ENCODE results near the gene MTUS2.

MTUS2 gene

DNA sequence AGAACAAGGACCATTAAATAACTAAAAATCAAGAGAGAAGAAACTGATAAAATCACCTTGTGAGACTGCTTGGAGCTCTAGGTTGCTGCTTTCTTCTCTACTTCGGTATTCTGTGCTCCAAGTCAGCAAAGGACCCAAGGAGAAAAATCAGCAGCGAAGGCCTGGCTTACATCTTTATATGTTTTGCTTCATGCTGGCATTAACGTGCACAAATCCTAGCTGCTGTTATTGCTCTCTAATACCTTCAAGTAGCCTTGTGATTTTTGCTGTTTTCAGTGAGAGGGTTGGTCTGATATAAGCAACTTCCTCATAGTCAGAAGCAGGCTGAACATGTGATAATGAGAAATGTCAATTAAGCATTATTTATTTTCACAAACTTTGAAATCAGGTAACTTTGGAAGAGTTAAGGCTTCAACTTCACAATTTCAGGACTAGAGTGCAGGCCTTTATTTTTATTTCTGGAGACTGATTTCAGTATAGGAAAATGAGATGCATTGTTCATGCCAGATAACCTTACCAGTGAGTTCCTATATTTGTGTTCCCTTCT, 410.2 kb downstream of the MTUS2 start:
- DNase-seq (ENCODE audit: low read depth) = no peak

- no peak for DNase-seq (ENCODE audit: low read depth)
Measured at GRCh38 chr13:29239653-29240525, 419.8 kb downstream of the MTUS2 start.

- no peak for DNase-seq (ENCODE audit: low read depth)
Measured at GRCh38 chr13:29254626-29255370, 434.7 kb downstream of the MTUS2 start.

DNA sequence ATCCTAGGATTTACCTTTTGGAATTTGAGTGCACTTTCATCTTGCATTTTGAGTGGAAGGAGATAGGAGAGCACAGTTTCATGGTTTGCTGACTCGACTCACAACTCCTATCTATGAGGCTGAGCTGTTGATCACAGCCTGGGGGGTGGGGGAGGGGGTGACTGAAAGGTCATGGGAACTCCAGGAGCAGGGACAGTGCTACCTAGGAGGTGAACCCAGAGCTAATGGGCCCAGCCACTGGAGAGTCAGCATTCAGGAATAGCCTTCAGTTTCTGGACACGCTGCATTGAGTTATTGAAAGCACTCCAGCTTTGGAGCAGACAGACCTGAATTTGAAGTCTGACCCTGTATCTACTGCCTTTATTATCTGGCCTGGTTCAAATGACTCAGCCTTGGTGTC, 435.4 kb downstream of the MTUS2 start:
- no peak for DNase-seq (ENCODE audit: low read depth)

DNA sequence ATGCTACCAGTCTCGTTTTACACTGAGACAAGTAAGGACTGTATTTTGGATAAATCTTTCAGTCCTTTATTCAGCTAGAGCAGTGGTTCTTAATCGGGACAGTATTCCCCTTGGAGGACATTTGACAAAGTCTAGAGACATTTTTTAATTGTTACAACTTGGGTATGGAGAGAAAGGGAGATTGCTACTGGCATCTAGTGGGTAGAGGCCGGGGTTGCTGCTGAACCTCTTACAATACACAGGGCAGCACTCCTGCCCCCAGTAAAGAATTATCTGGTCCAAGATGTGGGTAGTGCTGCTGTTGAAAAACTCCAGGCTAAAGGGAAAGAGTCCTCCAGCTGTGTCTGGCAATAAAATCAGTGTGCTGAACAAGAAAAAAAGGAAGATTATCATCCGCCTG, 440.5 kb downstream of the MTUS2 start:
- no peak for DNase-seq (ENCODE audit: low read depth)

GRCh38 chr13:29266261-29266660, 446.1 kb downstream of the MTUS2 start:
- DNase-seq (ENCODE audit: low read depth) = no peak

DNA sequence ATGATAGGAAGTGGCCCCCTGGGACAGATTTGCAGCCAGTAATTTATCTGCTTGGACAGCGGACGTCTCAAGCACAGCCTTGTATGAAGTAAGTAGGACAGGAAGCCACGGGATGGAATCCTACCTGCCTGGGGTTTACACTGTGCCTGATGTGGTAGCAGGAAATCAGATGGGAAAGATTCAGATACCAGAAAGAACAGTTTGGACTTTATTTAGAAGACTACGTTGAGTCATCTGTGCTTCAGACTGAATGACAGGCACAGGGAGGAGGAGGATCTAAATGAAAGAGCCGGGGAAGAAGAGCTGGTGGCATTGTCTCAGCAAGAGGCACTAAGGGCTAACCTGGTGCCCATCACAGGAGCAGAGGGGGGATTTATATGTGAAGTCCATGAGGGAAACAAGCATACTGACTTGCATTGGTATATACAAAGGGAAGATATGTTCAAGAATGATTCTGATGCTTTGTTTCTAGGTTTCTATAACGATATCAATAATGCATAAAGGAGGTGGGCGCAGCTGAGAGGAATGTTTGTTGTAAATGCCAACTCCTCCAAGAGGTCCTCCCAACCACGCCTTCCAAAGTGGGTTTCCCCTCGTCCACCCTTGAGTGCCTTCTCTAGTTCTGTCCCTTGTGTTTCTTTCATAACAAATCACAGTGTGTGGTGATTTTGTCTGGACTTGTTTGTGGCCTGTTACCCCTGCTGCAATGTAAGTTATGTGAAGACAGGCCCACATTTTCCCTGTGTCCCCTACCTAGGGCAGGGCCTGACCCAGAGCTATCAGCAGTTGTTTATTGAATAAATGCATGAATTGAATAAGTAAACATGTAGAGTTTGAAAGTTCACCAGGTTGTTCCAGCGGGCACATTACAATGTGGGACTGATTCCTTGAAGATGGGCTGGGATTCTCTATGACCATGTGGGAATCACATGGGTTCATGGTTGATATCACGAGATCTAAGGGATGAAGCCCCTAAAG, 446.9 kb downstream of the MTUS2 start:
- DNase-seq (ENCODE audit: low read depth) = no peak

DNA sequence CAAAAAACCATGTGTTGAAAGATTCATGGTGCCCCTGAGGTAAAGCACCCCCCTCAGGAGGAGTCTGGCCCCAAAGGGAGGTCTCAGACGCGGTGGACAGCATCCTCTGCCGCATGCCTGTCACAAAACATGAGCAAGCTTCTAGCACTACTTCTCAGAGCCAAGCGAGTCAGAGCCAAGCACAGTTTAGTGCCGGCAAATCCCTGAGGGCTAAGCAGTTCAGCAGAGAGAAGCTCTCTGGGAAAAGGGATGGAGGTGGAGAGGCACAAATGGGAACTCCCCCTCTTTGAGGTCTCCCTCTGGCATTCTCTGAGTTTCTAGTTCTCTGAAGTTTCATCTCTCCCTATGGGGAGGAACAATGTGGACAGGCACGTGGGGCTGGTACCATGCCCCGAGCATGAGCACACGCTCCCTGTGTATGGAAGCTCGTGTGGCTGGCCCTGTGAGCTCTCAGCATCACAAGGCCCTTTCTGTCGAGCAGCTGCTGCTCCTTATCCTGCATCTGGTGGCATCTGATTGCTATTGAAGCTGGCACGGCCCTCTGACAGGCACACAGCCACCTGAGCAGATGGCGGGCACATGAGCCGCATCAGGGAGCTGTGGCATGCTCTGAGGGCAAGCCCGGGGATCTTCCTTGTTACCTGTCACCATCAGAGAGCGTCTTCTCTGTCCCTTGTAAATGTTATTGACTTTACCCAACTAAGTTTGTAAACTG, 450.3 kb downstream of the MTUS2 start:
- no peak for DNase-seq (ENCODE audit: low read depth)

GRCh38 chr13:29271606-29272005, 451.5 kb downstream of the MTUS2 start:
- DNase-seq (ENCODE audit: low read depth) = no peak

- no peak for DNase-seq (ENCODE audit: low read depth)
Measured at GRCh38 chr13:29279356-29280254, 459.5 kb downstream of the MTUS2 start.

DNA sequence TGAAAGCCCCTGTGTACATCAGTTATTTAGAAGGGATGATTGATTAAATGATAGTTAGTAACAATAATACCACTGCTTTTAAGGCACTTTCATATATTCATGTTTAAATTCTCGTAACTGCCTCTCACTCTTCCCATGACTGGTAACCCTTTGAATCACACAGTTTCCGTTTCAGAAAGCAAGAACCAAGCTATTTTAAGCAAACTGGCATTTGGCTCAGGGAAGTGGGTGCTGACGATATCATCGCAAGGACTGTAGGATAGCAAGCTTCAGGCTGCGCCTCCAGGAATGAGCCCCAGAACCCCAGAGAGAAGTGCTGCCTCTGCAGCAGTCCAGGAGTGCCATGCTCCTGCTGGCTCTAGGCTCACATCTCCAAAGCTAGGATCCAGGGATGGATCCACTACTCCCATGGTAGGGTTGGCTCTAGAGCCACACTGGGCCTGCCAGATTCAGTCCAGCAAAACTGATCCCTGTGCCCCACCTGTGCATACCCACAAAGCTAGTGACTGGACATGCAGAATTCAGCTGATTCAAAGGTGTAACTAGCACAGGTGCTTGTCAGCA, 461.9 kb downstream of the MTUS2 start:
- no peak for DNase-seq (ENCODE audit: low read depth)

DNA sequence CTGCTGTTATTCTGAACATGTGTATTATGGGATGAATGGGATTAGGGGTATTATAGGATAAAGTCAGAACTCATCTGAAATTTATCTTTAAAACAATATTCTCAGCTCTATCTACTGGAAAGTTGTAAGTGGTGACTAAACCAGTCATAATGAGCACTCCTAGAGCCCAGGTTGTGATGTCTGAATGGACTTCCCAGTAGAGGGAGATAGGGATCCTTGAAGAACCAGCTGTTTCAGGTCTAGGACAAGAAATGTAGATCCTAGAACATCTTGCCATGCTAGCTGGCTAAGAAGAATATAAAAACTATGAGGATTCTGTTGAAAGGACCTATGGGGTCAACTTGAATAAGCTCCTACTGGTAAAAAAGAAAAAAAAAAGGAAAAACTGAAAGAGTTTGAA, 464.6 kb downstream of the MTUS2 start:
- no peak for DNase-seq (ENCODE audit: low read depth)

- DNase-seq (ENCODE audit: low read depth) = no peak
Measured at GRCh38 chr13:29287237-29287636, 467.1 kb downstream of the MTUS2 start.

DNA sequence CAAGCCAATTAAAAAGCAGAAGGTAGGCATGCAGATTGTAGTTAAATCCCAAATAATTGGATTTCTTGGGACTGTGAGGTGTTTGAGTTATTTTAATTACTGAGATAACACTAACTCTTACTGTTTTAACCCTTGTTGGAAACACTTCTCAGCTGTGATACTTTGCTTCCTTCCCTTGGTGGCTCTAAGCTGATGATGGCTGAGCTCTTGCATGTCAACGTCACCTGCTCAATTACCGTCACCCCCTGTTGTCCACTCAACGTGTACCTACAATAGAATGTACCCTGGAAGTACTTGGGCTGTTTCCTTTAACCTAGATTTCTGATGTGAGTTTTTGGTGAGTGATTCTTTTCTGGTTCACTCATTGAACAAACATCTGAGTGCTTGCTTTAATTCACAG, 471.9 kb downstream of the MTUS2 start:
- no peak for DNase-seq (ENCODE audit: low read depth)

GRCh38 chr13:29294821-29295220, 474.7 kb downstream of the MTUS2 start:
- no peak for DNase-seq (ENCODE audit: low read depth)

- DNase-seq (ENCODE audit: low read depth) = no peak
Measured at GRCh38 chr13:29301027-29301426, 480.9 kb downstream of the MTUS2 start.

GRCh38 chr13:29304148-29304547, 484.0 kb downstream of the MTUS2 start:
- DNase-seq (ENCODE audit: low read depth) = no peak

- no peak for DNase-seq (ENCODE audit: low read depth)
Measured at GRCh38 chr13:29310806-29311205, 490.7 kb downstream of the MTUS2 start.

GRCh38 chr13:29315847-29316246, 495.7 kb downstream of the MTUS2 start:
- DNase-seq (ENCODE audit: low read depth) = no peak

- DNase-seq (ENCODE audit: low read depth) = no peak
Measured at GRCh38 chr13:29317828-29318227, 497.7 kb downstream of the MTUS2 start.
